Mucosa of descending colon (tissue), 3 donors: Measurements from ENCODE around the gene ADGRD1. TPM values are rescaled to one million over a fixed set of nuclear protein-coding genes. Genes with fewer than 3 reads are reported as not detected.

Experiments
- ATAC-seq: fragments of 200-7000 bp; cut with Tn5 transposase; one replicate; pipeline ENCODE4 v1.9.1; 2020; ENCODE audit warnings: mild to moderate bottlenecking, moderate library complexity
- DNase-seq, 3 donors: peaks; one replicate each; pipeline ENCODE4 v3.0.0-alpha.2; 2020
- H3K36me3 ChIP-seq: fragments of 200-600 bp; one replicate; pipeline ENCODE4 v1.8.0; 2021; ENCODE audit warnings: low read depth, mild to moderate bottlenecking
- H3K4me1 ChIP-seq: fragments of 200-600 bp; one replicate; pipeline ENCODE4 v1.8.0; 2021; ENCODE audit warnings: low read depth, mild to moderate bottlenecking
- H3K4me3 ChIP-seq: fragments of 200-600 bp; one replicate; pipeline ENCODE4 v1.8.0; 2021; ENCODE audit warnings: mild to moderate bottlenecking
- H3K9me3 ChIP-seq: fragments of 200-600 bp; one replicate; pipeline ENCODE4 v1.8.0; 2021; ENCODE audit warnings: mild to moderate bottlenecking
- CTCF ChIP-seq: fragments of 200-600 bp; IDR thresholded peaks from one replicate; pipeline ENCODE4 v1.8.0; 2022; ENCODE audit warnings: antibody characterized with exemption, mild to moderate bottlenecking
- intact Hi-C, 2 donors: fragments of 100-400 bp; cut with DNase I in 1 of 2; cut with micrococcal nuclease in 1 of 2; formaldehyde crosslinking; loops; one replicate each; pipeline versions ENCODE4 v1.11.0 to v1.11.1; 2022; cut with DNase I, micrococcal nuclease
- total RNA-seq, 3 donors: library from RNA; stranded (reverse); fragmentation: NEBNext Ultra II Directional in 2 of 3; extraction: Animal tissue kit (Norgen Biotek cat#: 25700) in 2 of 3; gene quantifications; one replicate each; pipeline versions ENCODE4 v1.2.1 to v1.2.4, GENCODE V29; 2021 to 2023
- donor health status: DM: no; HTN: no; CAD: no; lungs with moderate emphysema.
- donor health status: DM: no; HTN: no; CAD: no.
- donor health status: DM: no; HTN: yes; CAD: no.

The ADGRD1 gene
- total RNA-seq, 3 donors from 2014 or later = 2.6 to 18.4 (median 12.9) TPM

DNA sequence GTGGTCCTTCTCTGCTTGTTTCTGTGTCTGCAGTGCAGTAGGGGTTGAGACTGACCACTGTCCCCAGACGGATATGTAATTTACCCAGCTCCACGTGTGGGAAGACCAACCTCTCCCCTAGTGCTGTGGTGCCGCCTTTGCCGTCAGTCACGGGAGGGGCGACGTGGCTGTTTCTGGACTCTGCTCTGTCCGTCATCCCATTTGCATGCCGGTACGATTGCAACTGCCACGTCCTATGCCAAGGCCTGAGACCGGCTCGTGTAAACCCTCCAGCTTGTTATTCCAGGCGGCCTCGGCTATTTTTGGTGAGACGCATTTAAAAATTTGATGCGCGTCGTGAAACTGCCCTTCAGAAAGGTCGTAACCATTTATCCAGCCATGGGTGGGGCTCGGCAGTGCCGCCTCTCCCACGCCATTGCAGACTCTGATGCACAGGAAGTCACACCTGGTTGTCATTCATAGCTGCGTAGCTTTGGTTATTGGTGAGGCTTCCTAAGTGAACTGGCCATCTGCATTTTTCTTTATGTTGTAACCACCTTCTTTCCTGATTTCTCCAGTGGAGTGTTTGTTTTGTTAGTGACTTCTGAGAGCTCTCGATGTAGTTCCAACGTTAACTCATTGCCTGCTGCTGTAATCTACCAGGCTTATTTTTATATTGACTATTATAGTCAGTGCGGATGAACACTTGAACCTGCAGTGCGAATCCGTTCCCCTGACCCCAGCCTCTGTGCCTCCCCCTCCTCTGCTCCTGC is 75.1 kb downstream of the ADGRD1 start:
- no peaks in the 10 kb centered on the region for H3K36me3 ChIP-seq
- no peak for TF ChIP-seq CTCF
- no peaks in the 10 kb centered on the region for H3K4me1 ChIP-seq
- DNase-seq (peak in 2 of 3 donors; percentile 30 to 57), ATAC-seq (peak; percentile 88)
- no peaks in the 10 kb centered on the region for H3K9me3 ChIP-seq
- no peak overlapping the region for H3K4me3 ChIP-seq
- intact Hi-C loops = no loop called here

DNA sequence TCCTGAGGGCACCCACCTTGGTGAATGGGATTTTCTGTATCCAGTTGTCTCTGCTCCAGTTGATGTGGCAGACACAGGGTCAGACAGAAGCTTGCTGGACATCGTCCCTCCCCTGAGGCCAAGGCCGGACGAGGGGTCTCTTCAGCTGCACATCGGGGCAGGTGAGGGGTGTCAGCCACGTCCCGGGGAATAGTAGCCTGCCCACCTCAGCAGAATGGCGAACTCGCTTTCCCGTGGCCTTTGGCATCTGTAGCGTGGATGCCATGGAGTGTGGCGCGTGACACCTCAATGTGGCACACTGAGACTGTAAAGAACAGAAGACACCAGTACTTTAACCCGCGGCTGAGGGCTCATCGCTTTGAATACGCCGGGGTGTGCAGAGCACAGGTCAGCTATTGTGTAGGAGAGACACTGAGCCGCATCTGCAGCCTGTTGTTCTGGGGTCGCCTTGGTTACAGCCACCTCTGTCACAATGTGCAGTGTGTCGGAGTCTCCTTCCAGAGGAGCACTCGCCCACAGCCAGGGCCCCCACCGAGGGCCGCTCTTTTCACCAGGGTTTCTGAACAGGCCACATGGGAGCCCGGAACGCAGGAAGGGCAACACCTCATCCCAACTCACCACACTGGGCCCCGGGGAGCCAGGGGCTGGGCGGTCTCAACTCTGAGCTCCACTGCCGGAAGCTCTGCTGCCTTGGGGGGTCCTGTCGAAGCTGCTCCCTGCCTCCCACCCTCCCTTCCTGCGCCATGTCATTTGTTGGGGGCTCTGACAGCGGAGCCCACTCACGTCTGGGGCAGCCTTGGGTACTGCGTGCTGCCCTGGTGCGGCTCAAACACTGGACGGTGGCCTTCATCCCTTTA is 77.0 kb downstream of the ADGRD1 start:
- no peak for TF ChIP-seq CTCF

DNA sequence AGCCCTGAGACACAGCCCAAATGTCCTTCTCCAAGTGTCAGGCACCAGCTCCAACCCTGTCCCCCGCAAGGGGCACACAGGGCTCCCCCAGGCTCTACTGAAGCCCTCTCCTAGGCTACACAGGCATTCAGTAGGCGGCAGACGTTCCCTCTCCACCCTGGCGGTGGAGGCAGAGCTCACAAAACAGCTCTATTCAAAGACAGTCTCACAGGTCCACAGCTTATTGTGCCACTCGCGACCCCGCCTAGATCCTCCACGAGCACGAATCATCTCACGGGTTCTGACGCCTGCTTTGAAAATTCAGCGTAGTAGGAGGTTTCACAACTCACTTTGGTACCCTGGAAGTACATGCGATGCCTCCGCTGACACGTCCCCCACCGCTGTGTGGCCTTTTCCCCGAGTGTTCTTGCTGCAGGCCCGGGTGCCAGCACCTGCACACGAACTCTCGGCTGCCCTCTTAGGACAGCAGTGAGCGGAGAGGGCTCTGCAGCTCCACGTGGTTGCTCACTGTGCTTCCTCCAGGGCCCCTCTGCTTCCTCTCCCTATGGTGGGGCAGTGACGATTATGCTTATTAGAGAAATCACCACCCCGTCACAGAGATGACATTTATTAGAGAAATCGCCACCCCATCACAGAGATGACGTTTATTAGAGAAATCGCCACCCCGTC is 78.5 kb downstream of the ADGRD1 start:
- TF ChIP-seq CTCF = no peak
- no peaks in the 10 kb centered on the region for H3K9me3 ChIP-seq
- intact Hi-C loops = no loop called here
- H3K36me3 ChIP-seq = no peaks in the 10 kb centered on the region
- ATAC-seq (no peak), DNase-seq (no peak)
- H3K4me3 ChIP-seq = no peak overlapping the region
- no peaks in the 10 kb centered on the region for H3K4me1 ChIP-seq

More for the DNA sequence above, 77.0 kb downstream of the ADGRD1 start:
- no peaks in the 10 kb centered on the region for H3K36me3 ChIP-seq
- DNase-seq (no peak), ATAC-seq (no peak)
- H3K4me3 ChIP-seq = no peak overlapping the region
- H3K9me3 ChIP-seq = no peaks in the 10 kb centered on the region
- no peaks in the 10 kb centered on the region for H3K4me1 ChIP-seq
- intact Hi-C loops = no loop called here

DNA sequence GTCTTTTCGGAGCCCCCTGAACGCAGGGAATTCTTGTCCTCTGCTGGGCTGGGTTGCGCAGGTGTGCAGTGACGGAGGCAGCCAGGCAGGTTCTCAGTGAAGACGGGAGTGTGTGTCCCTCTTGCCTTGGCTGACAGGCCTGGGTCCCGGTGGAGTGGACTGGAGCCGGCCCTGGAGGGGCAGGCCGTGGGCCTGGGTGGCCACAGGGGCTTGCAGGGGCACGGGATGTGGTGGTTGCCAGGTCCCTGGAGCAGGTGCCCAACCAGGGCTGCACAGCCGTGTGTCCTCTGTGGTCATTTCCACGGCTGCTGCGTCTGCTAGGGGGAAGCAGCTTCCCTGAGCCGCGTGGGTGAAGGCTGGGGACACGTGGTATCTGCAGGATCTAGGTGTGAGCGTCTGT is 79.8 kb downstream of the ADGRD1 start:
- DNase-seq (no peak), ATAC-seq (no peak)
- Histone ChIP-seq H3K4me3 (no peak overlapping the region), H3K9me3 (no peaks in the 10 kb centered on the region), H3K36me3 (no peaks in the 10 kb centered on the region), H3K4me1 (no peaks in the 10 kb centered on the region)
- intact Hi-C loops = no loop called here
- no peak for TF ChIP-seq CTCF

- no peak overlapping the region for H3K4me3 ChIP-seq
- DNase-seq = peak in 1 of 3 donors; percentile 41
- no peaks in the 10 kb centered on the region for H3K4me1 ChIP-seq
- no peak for TF ChIP-seq CTCF
- H3K36me3 ChIP-seq = no peaks in the 10 kb centered on the region
- intact Hi-C loops = no loop called here
- no peaks in the 10 kb centered on the region for H3K9me3 ChIP-seq
- ATAC-seq = no peak
Observed at GRCh38 chr12:131033886-131034482, 80.3 kb downstream of the ADGRD1 start.
